Astrocyte (in vitro differentiated cells and primary cell): ENCODE results near the gene PGC. TPM values are rescaled to one million over a fixed set of nuclear protein-coding genes. Genes with fewer than 3 reads are reported as not detected.
A peak's percentile ranks its signal among the peaks of the same experiment; 100 is the strongest.

Source experiments
- DNase-seq: peaks from one replicate; pipeline ENCODE4 v3.0.0-alpha.2; 2010; ENCODE audit warnings: low read depth
- FAIRE-seq: peaks from 2 replicates; lab custom pipeline; 2011; peaks lifted over from hg19 to GRCh38; lab: Jason Lieb, UNC
- H2AFZ ChIP-seq: 2 replicates; pipeline ENCODE4 v1.6.0; 2012; ENCODE audit warnings: low read depth, low read length, inconsistent platforms
- H3K27ac ChIP-seq: 2 replicates; pipeline ENCODE4 v1.5.1; 2011; ENCODE audit warnings: low read depth, low read length, inconsistent platforms
- H3K27me3 ChIP-seq: 2 replicates; pipeline ENCODE4 v1.6.0; 2011; ENCODE audit warnings: low read length, inconsistent platforms; ENCODE audit not compliant: insufficient read depth
- H3K36me3 ChIP-seq: 2 replicates; pipeline ENCODE4 v1.5.1; 2011; ENCODE audit warnings: low read length, inconsistent platforms; ENCODE audit not compliant: insufficient read depth
- H3K4me1 ChIP-seq: 2 replicates; pipeline ENCODE4 v1.5.1; 2011; ENCODE audit warnings: low read length, inconsistent platforms; ENCODE audit not compliant: insufficient read depth
- H3K4me2 ChIP-seq: 2 replicates; pipeline ENCODE4 v1.6.0; 2012; ENCODE audit warnings: low read length, inconsistent platforms
- H3K4me3 ChIP-seq: 2 replicates; pipeline ENCODE4 v1.5.1; 2011; ENCODE audit warnings: low read depth, mild to moderate bottlenecking, low read length, inconsistent platforms; ENCODE audit not compliant: insufficient read depth
- H3K79me2 ChIP-seq: 2 replicates; pipeline ENCODE4 v1.6.0; 2012; ENCODE audit warnings: mild to moderate bottlenecking, low read length, inconsistent platforms; ENCODE audit not compliant: insufficient read depth
- H3K9ac ChIP-seq: 2 replicates; pipeline ENCODE4 v1.6.0; 2012; ENCODE audit warnings: mild to moderate bottlenecking, low read length, inconsistent platforms
- H3K9me3 ChIP-seq: 2 replicates; pipeline ENCODE4 v1.5.1; 2012; ENCODE audit warnings: low read depth, mild to moderate bottlenecking, low read length, inconsistent platforms; ENCODE audit not compliant: insufficient read depth
- H4K20me1 ChIP-seq: 2 replicates; pipeline ENCODE4 v1.6.0; 2012; ENCODE audit warnings: low read length, inconsistent platforms; ENCODE audit not compliant: insufficient read depth
- H3K27ac Mint-ChIP-seq: one replicate; pipeline ENCODE4 v1.8.0; 2021; ENCODE audit warnings: mild to moderate bottlenecking, mixed read lengths; ENCODE audit not compliant: unreplicated experiment
- H3K27me3 Mint-ChIP-seq: one replicate; pipeline ENCODE4 v1.8.0; 2021; ENCODE audit warnings: low read depth, mixed read lengths; ENCODE audit not compliant: unreplicated experiment
- H3K36me3 Mint-ChIP-seq: one replicate; pipeline ENCODE4 v1.8.0; 2021; ENCODE audit warnings: low read depth, mixed read lengths; ENCODE audit not compliant: unreplicated experiment
- H3K4me1 Mint-ChIP-seq: one replicate; pipeline ENCODE4 v1.8.0; 2021; ENCODE audit warnings: low read depth, mixed read lengths; ENCODE audit not compliant: unreplicated experiment
- H3K4me3 Mint-ChIP-seq: one replicate; pipeline ENCODE4 v1.8.0; 2021; ENCODE audit warnings: mild to moderate bottlenecking, moderate library complexity, mixed read lengths; ENCODE audit not compliant: unreplicated experiment
- H3K9me3 Mint-ChIP-seq: one replicate; pipeline ENCODE4 v1.8.0; 2021; ENCODE audit warnings: mild to moderate bottlenecking, mixed read lengths; ENCODE audit not compliant: unreplicated experiment
- EZH2 ChIP-seq: IDR thresholded peaks from 2 replicates; pipeline ENCODE4 v1.6.1; 2012; ENCODE audit warnings: mild to moderate bottlenecking, low read length, inconsistent platforms; ENCODE audit not compliant: insufficient read depth
- total RNA-seq: library from RNA; stranded (reverse); gene quantifications from 2 replicates; pipeline ENCODE4 v1.2.1, GENCODE V29; 2021
- TF ChIP-seq, protein P1 (sequence below): IDR thresholded peaks from 2 replicates; pipeline ENCODE4 v1.5.1; 2011; ENCODE audit warnings: low read depth, mild to moderate bottlenecking, inconsistent platforms, low read length, moderate library complexity; ENCODE audit not compliant: insufficient read depth

PGC gene
- total RNA-seq, 1 donor from 2014 or later: not detected

- Mint-ChIP-seq H3K4me1 (peaks cover 8% of the 10 kb centered on the region), H3K27ac (peak overlapping the region; percentile 81), H3K9me3 (no peaks in the 10 kb centered on the region), H3K36me3 (no peaks in the 10 kb centered on the region), H3K4me3 (peak overlapping the region; percentile 76), H3K27me3 (peaks cover 2% of the 10 kb centered on the region)
- Histone ChIP-seq H3K27me3 (no peaks in the 10 kb centered on the region), H3K4me2 (peak overlapping the region; percentile 96), H3K9ac (no peak overlapping the region), H3K79me2 (peaks cover 3% of the 10 kb centered on the region), H3K4me3 (no peak overlapping the region), H3K36me3 (no peaks in the 10 kb centered on the region), H3K27ac (no peak overlapping the region), H4K20me1 (peaks cover 4% of the 10 kb centered on the region), H2AFZ (peak overlapping the region; percentile 75), H3K4me1 (peaks cover 25% of the 10 kb centered on the region), H3K9me3 (no peaks in the 10 kb centered on the region)
- no peak for TF ChIP-seq EZH2
- TF ChIP-seq, protein P1, sequence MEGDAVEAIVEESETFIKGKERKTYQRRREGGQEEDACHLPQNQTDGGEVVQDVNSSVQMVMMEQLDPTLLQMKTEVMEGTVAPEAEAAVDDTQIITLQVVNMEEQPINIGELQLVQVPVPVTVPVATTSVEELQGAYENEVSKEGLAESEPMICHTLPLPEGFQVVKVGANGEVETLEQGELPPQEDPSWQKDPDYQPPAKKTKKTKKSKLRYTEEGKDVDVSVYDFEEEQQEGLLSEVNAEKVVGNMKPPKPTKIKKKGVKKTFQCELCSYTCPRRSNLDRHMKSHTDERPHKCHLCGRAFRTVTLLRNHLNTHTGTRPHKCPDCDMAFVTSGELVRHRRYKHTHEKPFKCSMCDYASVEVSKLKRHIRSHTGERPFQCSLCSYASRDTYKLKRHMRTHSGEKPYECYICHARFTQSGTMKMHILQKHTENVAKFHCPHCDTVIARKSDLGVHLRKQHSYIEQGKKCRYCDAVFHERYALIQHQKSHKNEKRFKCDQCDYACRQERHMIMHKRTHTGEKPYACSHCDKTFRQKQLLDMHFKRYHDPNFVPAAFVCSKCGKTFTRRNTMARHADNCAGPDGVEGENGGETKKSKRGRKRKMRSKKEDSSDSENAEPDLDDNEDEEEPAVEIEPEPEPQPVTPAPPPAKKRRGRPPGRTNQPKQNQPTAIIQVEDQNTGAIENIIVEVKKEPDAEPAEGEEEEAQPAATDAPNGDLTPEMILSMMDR: no peak
- FAIRE-seq (no peak), DNase-seq (no peak)
Observed at GRCh38 chr6:41736186-41736733, 10.9 kb downstream of the PGC start.

GRCh38 chr6:41735427-41736185 lies 11.6 kb downstream of the PGC start, which contains the start of gene TFEB:
Gene TFEB, minus strand, starts transcription at chr6:41735608. Its CDS starts 44,395 bp downstream, at chr6:41691213.
- H3K27me3 ChIP-seq: no peaks in the 10 kb centered on the region
- H3K9me3 ChIP-seq: no peaks in the 10 kb centered on the region
- FAIRE-seq (no peak), DNase-seq (peak; percentile 68)
- peaks cover 5% of the 10 kb centered on the region for H4K20me1 ChIP-seq
- peaks cover 27% of the 10 kb centered on the region for H3K4me1 ChIP-seq
- H3K4me3 ChIP-seq: peak within 1 kb of the TSS; percentile 62
- H3K27me3 Mint-ChIP-seq: peaks cover 7% of the 10 kb centered on the region
- H3K27ac ChIP-seq: peak within 1 kb of the TSS; percentile 12
- no peaks in the 10 kb centered on the region for H3K9me3 Mint-ChIP-seq
- H3K4me1 Mint-ChIP-seq: peaks cover 11% of the 10 kb centered on the region
- H3K36me3 ChIP-seq: no peaks in the 10 kb centered on the region
- peak within 1 kb of the TSS; percentile 85 for H2AFZ ChIP-seq
- H3K79me2 ChIP-seq: peaks cover 6% of the 10 kb centered on the region
- peak within 1 kb of the TSS; percentile 81 for H3K27ac Mint-ChIP-seq
- TF ChIP-seq, protein P1: peak; percentile 68
- TF ChIP-seq EZH2: no peak
- H3K4me2 ChIP-seq: peak within 1 kb of the TSS; percentile 96
- H3K36me3 Mint-ChIP-seq: no peaks in the 10 kb centered on the region
- peak within 1 kb of the TSS; percentile 78 for H3K4me3 Mint-ChIP-seq
- peak within 1 kb of the TSS; percentile 74 for H3K9ac ChIP-seq
